OCI-LY7 (cell line): ENCODE results near the gene VEGFB. TPM values are rescaled to one million over a fixed set of nuclear protein-coding genes. Genes with fewer than 3 reads are reported as not detected.
"Not testable (repeated sequence)": the region's sequence is repeated elsewhere in the genome, so short reads cannot be mapped to it uniquely, and the experiment has no call there.

ENCODE experiments used
- BruUV-seq: library from RNA; stranded (reverse); fragments of 400-500 nt; replicated peaks from 2 replicates; lab custom pipeline; 2021; lab: Mats Ljungman, UMichigan
- CTCF ChIA-PET: fragments of 300-600 bp; sonication (Branson Sonifier 250); formaldehyde crosslinking; loops from one replicate; lab custom pipeline; 2022; ENCODE audit warnings: antibody characterized with exemption; ENCODE audit not compliant: unreplicated experiment; lab: Charles Lee
- POLR2A ChIA-PET: fragments of 300-600 bp; sonication (Branson Sonifier 250); formaldehyde crosslinking; loops from one replicate; lab custom pipeline; 2022; ENCODE audit warnings: antibody characterized with exemption; lab: Charles Lee
- DNase-seq: peaks from one replicate; pipeline ENCODE4 v3.0.0-alpha.2; 2015; ENCODE audit warnings: low spot score
- H2AFZ ChIP-seq: fragments of 200-600 bp; sonication (generic), shearing (Covaris generic); 2 replicates; pipeline ENCODE4 v1.6.1; 2014; ENCODE audit warnings: mild to moderate bottlenecking, antibody characterized with exemption, low read length, moderate library complexity
- H3K27ac ChIP-seq: fragments of 200-600 bp; sonication (generic); 2 replicates; pipeline ENCODE4 v1.5.1; 2014; ENCODE audit warnings: mixed run types, low read depth, mild to moderate bottlenecking, moderate library complexity, low read length, inconsistent platforms; ENCODE audit not compliant: poor library complexity, severe bottlenecking
- H3K36me3 ChIP-seq: fragments of 200-600 bp; sonication (generic); 2 replicates; pipeline ENCODE4 v1.6.1; 2014; ENCODE audit warnings: mild to moderate bottlenecking, antibody characterized with exemption, low read length, moderate library complexity, mixed read lengths; ENCODE audit not compliant: insufficient read depth
- H3K4me1 ChIP-seq: fragments of 200-600 bp; sonication (generic); 2 replicates; pipeline ENCODE4 v1.5.1; 2014; ENCODE audit warnings: mild to moderate bottlenecking, low read length; ENCODE audit not compliant: insufficient read depth, poor library complexity, severe bottlenecking
- H3K4me2 ChIP-seq: fragments of 200-600 bp; sonication (generic); 2 replicates; pipeline ENCODE4 v1.6.1; 2014; ENCODE audit warnings: mild to moderate bottlenecking, low read length
- H3K4me3 ChIP-seq: fragments of 200-600 bp; sonication (generic); 2 replicates; pipeline ENCODE4 v1.5.1; 2014; ENCODE audit warnings: mild to moderate bottlenecking, low read depth, low read length; ENCODE audit not compliant: poor library complexity, severe bottlenecking
- H3K79me2 ChIP-seq: fragments of 200-600 bp; sonication (generic); 2 replicates; pipeline ENCODE4 v1.6.1; 2016; ENCODE audit warnings: low read depth, mild to moderate bottlenecking, low read length, moderate library complexity, mixed read lengths; ENCODE audit not compliant: insufficient read depth
- H3K9me2 ChIP-seq: fragments of 200-600 bp; sonication (generic); 2 replicates; pipeline ENCODE4 v1.6.1; 2016; ENCODE audit warnings: mild to moderate bottlenecking, low read length, mixed read lengths; ENCODE audit not compliant: insufficient read depth
- H3K9me3 ChIP-seq: fragments of 200-600 bp; sonication (generic); 2 replicates; pipeline ENCODE4 v1.6.1; 2014; ENCODE audit warnings: mild to moderate bottlenecking, mixed run types, low read length, mixed read lengths
- H4K20me1 ChIP-seq: fragments of 200-600 bp; sonication (generic); 2 replicates; pipeline ENCODE4 v1.6.1; 2014; ENCODE audit warnings: mild to moderate bottlenecking, antibody characterized with exemption, low read length, moderate library complexity, mixed read lengths; ENCODE audit not compliant: insufficient read depth
- CTCF ChIP-seq: fragments of 200-600 bp; sonication (generic); conservative IDR thresholded peaks from 2 replicates; pipeline ENCODE4 v1.5.1; 2014; ENCODE audit warnings: mild to moderate bottlenecking, antibody characterized with exemption, low read length, moderate library complexity, mixed read lengths
- EZH2phosphoT487 ChIP-seq: fragments of 200-600 bp; sonication (generic); IDR thresholded peaks from 2 replicates; pipeline ENCODE4 v1.6.1; 2018; ENCODE audit warnings: low read depth, borderline replicate concordance, mild to moderate bottlenecking, mixed run types, antibody characterized with exemption, low read length, moderate library complexity, mixed read lengths
- intact Hi-C: fragments of 100-400 bp; cut with micrococcal nuclease; formaldehyde crosslinking; loops from one replicate; pipeline ENCODE4 v1.10.0; 2022; ENCODE audit not compliant: unreplicated experiment
- total RNA-seq, 2 experiments: library from RNA; depleted of rRNA in 1 of 2; stranded (reverse); fragments of >200 nt in 1 of 2; shearing (Covaris generic) in 1 of 2; gene quantifications; 2 replicates each; pipeline ENCODE4 v1.2.3, GENCODE V29; 2014 to 2022

VEGFB gene
- total RNA-seq, 2 experiments from 2014 or later = 35.3 to 59.6 TPM

GRCh38 chr11:64245797-64246620 lies 11.6 kb downstream of the VEGFB start:
- intact Hi-C loops = loop anchor here (1.0 kb wide), 1 partner anchor 23 kb away; no protein-coding TSS in a partner anchor
- CTCF ChIA-PET = interaction anchor here (1.0 to 1.4 kb wide), 2 partner anchors 40 to 72 kb away, joined by 3 read pairs; partner anchors contain the start of genes PRDX5 and TRMT112
- no peak for TF ChIP-seq CTCF
- TF ChIP-seq EZH2phosphoT487 = no peak
- peaks cover 28% of the 10 kb centered on the region for H3K79me2 ChIP-seq
- H4K20me1 ChIP-seq = no peaks in the 10 kb centered on the region
- peak; percentile 64 for DNase-seq
- peak overlapping the region; percentile 69 for H3K27ac ChIP-seq
- peaks cover 29% of the 10 kb centered on the region for H3K36me3 ChIP-seq
- POLR2A ChIA-PET = interaction anchor here (0.9 to 2.0 kb wide), 4 partner anchors 19 to 40 kb away, joined by 3 to 8 read pairs (median 4); partner anchors contain the start of genes FERMT3, NUDT22 and TRPT1
- H2AFZ ChIP-seq = no peak overlapping the region
- H3K9me3 ChIP-seq = no peaks in the 10 kb centered on the region
- H3K4me2 ChIP-seq = peak overlapping the region; percentile 81
- H3K9me2 ChIP-seq = no peaks in the 10 kb centered on the region
- peaks cover 55% of the 10 kb centered on the region for H3K4me1 ChIP-seq
- peak overlapping the region; percentile 88 for H3K4me3 ChIP-seq
- TSS peak; percentile 84 for BruUV-seq

GRCh38 chr11:64246621-64246870 lies 12.2 kb downstream of the VEGFB start:
- CTCF ChIA-PET = not testable (repeated sequence)
- peak overlapping the region; percentile 88 for H3K4me3 ChIP-seq

GRCh38 chr11:64246871-64247728 lies 12.7 kb downstream of the VEGFB start, which contains the start of gene PPP1R14B:
Gene PPP1R14B (minus strand): TSS chr11:64246943. CDS start chr11:64246673, 270 bp downstream.
- H3K4me1 ChIP-seq = peaks cover 60% of the 10 kb centered on the region
- POLR2A ChIA-PET = interaction anchor here (0.8 to 2.0 kb wide), 3 partner anchors 18 to 41 kb away, joined by 3 to 8 read pairs (median 3); partner anchors contain the start of genes FERMT3 and NUDT22
- peaks cover 29% of the 10 kb centered on the region for H3K36me3 ChIP-seq
- CTCF ChIA-PET = no interaction called here
- H3K4me3 ChIP-seq = peak within 1 kb of the TSS; percentile 88
- peak; percentile 85 for DNase-seq
- peak within 1 kb of the TSS; percentile 95 for H3K4me2 ChIP-seq
- no peaks in the 10 kb centered on the region for H3K9me3 ChIP-seq
- TF ChIP-seq CTCF = no peak
- no peak for TF ChIP-seq EZH2phosphoT487
- no TSS peak for BruUV-seq
- H2AFZ ChIP-seq = peak within 1 kb of the TSS; percentile 88
- no peaks in the 10 kb centered on the region for H4K20me1 ChIP-seq
- no peaks in the 10 kb centered on the region for H3K9me2 ChIP-seq
- H3K79me2 ChIP-seq = peaks cover 23% of the 10 kb centered on the region
- peak within 1 kb of the TSS; percentile 69 for H3K27ac ChIP-seq
- intact Hi-C loops = loop anchor here (1.0 kb wide), 1 partner anchor 22 kb away; no protein-coding TSS in a partner anchor

More at GRCh38 chr11:64246621-64246870, 12.2 kb downstream of the VEGFB start:
- H3K27ac ChIP-seq, DNase-seq, H2AFZ ChIP-seq, H4K20me1 ChIP-seq, BruUV-seq, H3K9me3 ChIP-seq, H3K4me2 ChIP-seq, H3K9me2 ChIP-seq: not testable (repeated sequence)
- Histone ChIP-seq H3K36me3 (peaks cover 29% of the 10 kb centered on the region), H3K4me1 (peaks cover 57% of the 10 kb centered on the region), H3K79me2 (peaks cover 28% of the 10 kb centered on the region)
- POLR2A ChIA-PET = interaction anchor here (0.9 to 2.0 kb wide), 2 partner anchors 20 to 40 kb away, joined by 3 to 8 read pairs; partner anchors contain the start of genes FERMT3 and NUDT22
- intact Hi-C loops = loop anchor here (1.0 kb wide), 1 partner anchor 23 kb away; no protein-coding TSS in a partner anchor
